Measurements from ENCODE around the gene NRG2.

DNA sequence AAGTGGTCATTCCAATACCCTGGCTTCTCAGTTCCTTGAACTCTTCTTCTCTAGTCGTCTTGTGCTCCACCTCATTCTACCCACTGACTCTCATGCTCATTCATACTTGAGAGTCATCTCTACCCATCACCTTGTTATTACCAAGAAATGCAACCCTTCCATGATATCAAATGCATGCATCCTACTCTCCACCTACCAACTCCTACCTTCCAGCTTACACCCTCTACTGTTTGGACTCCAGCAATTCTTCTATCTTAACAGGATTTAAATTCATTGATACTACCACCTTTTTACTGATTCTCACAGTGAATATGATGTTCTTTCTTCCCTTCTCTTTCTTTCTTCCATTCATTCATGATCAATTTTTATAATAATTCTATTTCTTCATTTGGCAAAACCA lies 30.7 kb downstream of the NRG2 start:
- TF ChIP-seq POLR2AphosphoS5 (IDR thresholded peaks at IDR 0.05; ENCODE audit: low read depth, low read length) (no peak), SRF (IDR thresholded peaks at IDR 0.05; ENCODE audit: low read depth, low read length) (no peak), EZH2 (IDR thresholded peaks at IDR 0.05; ENCODE audit: low read depth, low read length, severe bottlenecking) (no peak), SIN3A (conservative IDR thresholded peaks at IDR 0.05 in 1 of 2, IDR thresholded peaks at IDR 0.05 in 1 of 2; ENCODE audit: low read depth in 1 of 2, low read length in 2 of 2) (no peak), YY1 (IDR thresholded peaks at IDR 0.05; ENCODE audit: low read depth, low read length) (no peak), RAD21 (IDR thresholded peaks at IDR 0.05 in 1 of 2, conservative IDR thresholded peaks at IDR 0.05 in 1 of 2; ENCODE audit: low read depth in 2 of 2, low read length in 2 of 2) (no peak), POLR2A (IDR thresholded peaks at IDR 0.05; ENCODE audit: control extremely low read depth in 1 of 2, low read depth in 2 of 2, low read length in 2 of 2) (no peak), CEBPB (IDR thresholded peaks at IDR 0.05; ENCODE audit: low read depth, low read length) (no peak), RNF2 (IDR thresholded peaks at IDR 0.05; ENCODE audit: borderline replicate concordance, low read depth, low read length, missing control alignments, poor library complexity, severe bottlenecking) (no peak), BACH1 (IDR thresholded peaks at IDR 0.05; ENCODE audit: low read length) (no peak)
- TF ChIP-seq, protein P1, sequence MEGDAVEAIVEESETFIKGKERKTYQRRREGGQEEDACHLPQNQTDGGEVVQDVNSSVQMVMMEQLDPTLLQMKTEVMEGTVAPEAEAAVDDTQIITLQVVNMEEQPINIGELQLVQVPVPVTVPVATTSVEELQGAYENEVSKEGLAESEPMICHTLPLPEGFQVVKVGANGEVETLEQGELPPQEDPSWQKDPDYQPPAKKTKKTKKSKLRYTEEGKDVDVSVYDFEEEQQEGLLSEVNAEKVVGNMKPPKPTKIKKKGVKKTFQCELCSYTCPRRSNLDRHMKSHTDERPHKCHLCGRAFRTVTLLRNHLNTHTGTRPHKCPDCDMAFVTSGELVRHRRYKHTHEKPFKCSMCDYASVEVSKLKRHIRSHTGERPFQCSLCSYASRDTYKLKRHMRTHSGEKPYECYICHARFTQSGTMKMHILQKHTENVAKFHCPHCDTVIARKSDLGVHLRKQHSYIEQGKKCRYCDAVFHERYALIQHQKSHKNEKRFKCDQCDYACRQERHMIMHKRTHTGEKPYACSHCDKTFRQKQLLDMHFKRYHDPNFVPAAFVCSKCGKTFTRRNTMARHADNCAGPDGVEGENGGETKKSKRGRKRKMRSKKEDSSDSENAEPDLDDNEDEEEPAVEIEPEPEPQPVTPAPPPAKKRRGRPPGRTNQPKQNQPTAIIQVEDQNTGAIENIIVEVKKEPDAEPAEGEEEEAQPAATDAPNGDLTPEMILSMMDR (IDR thresholded peaks at IDR 0.05; ENCODE audit: control extremely low read depth in 1 of 3, insufficient read depth in 1 of 3, low read depth in 1 of 3, low read length in 3 of 3): no peak
- TF ChIP-seq, protein P2, sequence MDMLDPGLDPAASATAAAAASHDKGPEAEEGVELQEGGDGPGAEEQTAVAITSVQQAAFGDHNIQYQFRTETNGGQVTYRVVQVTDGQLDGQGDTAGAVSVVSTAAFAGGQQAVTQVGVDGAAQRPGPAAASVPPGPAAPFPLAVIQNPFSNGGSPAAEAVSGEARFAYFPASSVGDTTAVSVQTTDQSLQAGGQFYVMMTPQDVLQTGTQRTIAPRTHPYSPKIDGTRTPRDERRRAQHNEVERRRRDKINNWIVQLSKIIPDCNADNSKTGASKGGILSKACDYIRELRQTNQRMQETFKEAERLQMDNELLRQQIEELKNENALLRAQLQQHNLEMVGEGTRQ (IDR thresholded peaks at IDR 0.05; ENCODE audit: low read length): no peak

Measured in H1 (cell line).